ENCODE data around the gene GRK4. TPM values are rescaled to one million over a fixed set of nuclear protein-coding genes. Genes with fewer than 3 reads are reported as not detected.

GRK4 gene
- total RNA-seq, 1 donor from 2014 or later = 6.7 TPM

- Mint-ChIP-seq H3K27ac (ENCODE audit: unreplicated experiment) (peak overlapping the region; percentile 92), H3K27me3 (ENCODE audit: low read depth, unreplicated experiment) (no peaks in the 10 kb centered on the region), H3K36me3 (ENCODE audit: low read depth, unreplicated experiment) (peaks cover 35% of the 10 kb centered on the region), H3K4me1 (ENCODE audit: low read depth, unreplicated experiment) (peaks cover 14% of the 10 kb centered on the region), H3K4me3 (ENCODE audit: unreplicated experiment) (peak overlapping the region; percentile 20), H3K9me3 (ENCODE audit: unreplicated experiment) (peaks cover 1% of the 10 kb centered on the region)
- peaks cover 20% of the 10 kb centered on the region for H4K20me1 ChIP-seq (ENCODE audit: insufficient read depth, low read length)
- no peak overlapping the region for H2AFZ ChIP-seq (ENCODE audit: low read depth, low read length)
- H3K9ac ChIP-seq (ENCODE audit: low read length) = peak overlapping the region; percentile 25
- FAIRE-seq = no peak
- H3K27me3 ChIP-seq (ENCODE audit: insufficient read depth, low read length) = no peaks in the 10 kb centered on the region
- no peaks in the 10 kb centered on the region for H3K9me3 ChIP-seq (ENCODE audit: insufficient read depth, low read depth, low read length)
- peaks cover 68% of the 10 kb centered on the region for H3K79me2 ChIP-seq (ENCODE audit: insufficient read depth, low read length)
- peaks cover 11% of the 10 kb centered on the region for H3K4me1 ChIP-seq (ENCODE audit: insufficient read depth, low read length)
- peaks cover 10% of the 10 kb centered on the region for H3K36me3 ChIP-seq (ENCODE audit: insufficient read depth, low read length)
- peak; percentile 51 for DNase-seq (ENCODE audit: low read depth)
- TF ChIP-seq, protein P1, sequence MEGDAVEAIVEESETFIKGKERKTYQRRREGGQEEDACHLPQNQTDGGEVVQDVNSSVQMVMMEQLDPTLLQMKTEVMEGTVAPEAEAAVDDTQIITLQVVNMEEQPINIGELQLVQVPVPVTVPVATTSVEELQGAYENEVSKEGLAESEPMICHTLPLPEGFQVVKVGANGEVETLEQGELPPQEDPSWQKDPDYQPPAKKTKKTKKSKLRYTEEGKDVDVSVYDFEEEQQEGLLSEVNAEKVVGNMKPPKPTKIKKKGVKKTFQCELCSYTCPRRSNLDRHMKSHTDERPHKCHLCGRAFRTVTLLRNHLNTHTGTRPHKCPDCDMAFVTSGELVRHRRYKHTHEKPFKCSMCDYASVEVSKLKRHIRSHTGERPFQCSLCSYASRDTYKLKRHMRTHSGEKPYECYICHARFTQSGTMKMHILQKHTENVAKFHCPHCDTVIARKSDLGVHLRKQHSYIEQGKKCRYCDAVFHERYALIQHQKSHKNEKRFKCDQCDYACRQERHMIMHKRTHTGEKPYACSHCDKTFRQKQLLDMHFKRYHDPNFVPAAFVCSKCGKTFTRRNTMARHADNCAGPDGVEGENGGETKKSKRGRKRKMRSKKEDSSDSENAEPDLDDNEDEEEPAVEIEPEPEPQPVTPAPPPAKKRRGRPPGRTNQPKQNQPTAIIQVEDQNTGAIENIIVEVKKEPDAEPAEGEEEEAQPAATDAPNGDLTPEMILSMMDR (IDR thresholded peaks at IDR 0.05; ENCODE audit: insufficient read depth, low read depth, low read length) = no peak
- TF ChIP-seq EZH2 (IDR thresholded peaks at IDR 0.05; ENCODE audit: insufficient read depth, low read length) = no peak
- H3K4me3 ChIP-seq (ENCODE audit: insufficient read depth, low read depth, low read length) = no peak overlapping the region
- peak overlapping the region; percentile 55 for H3K27ac ChIP-seq (ENCODE audit: low read depth, low read length)
- peak overlapping the region; percentile 67 for H3K4me2 ChIP-seq (ENCODE audit: low read length)
Measured at GRCh38 chr4:2923141-2923551, 40.2 kb upstream of the GRK4 start.

- H3K79me2 ChIP-seq (ENCODE audit: insufficient read depth, low read length) = peaks cover 64% of the 10 kb centered on the region
- H2AFZ ChIP-seq (ENCODE audit: low read depth, low read length) = no peak overlapping the region
- no peak overlapping the region for H3K4me3 Mint-ChIP-seq (ENCODE audit: unreplicated experiment)
- H3K4me1 ChIP-seq (ENCODE audit: insufficient read depth, low read length) = peaks cover 11% of the 10 kb centered on the region
- DNase-seq (ENCODE audit: low read depth) (no peak), FAIRE-seq (no peak)
- H3K27ac Mint-ChIP-seq (ENCODE audit: unreplicated experiment) = peak overlapping the region; percentile 92
- no peaks in the 10 kb centered on the region for H3K9me3 ChIP-seq (ENCODE audit: insufficient read depth, low read depth, low read length)
- no peak overlapping the region for H3K9ac ChIP-seq (ENCODE audit: low read length)
- H3K4me2 ChIP-seq (ENCODE audit: low read length) = no peak overlapping the region
- no peaks in the 10 kb centered on the region for H3K27me3 ChIP-seq (ENCODE audit: insufficient read depth, low read length)
- TF ChIP-seq, protein P1 (IDR thresholded peaks at IDR 0.05; ENCODE audit: insufficient read depth, low read depth, low read length) = no peak
- no peak for TF ChIP-seq EZH2 (IDR thresholded peaks at IDR 0.05; ENCODE audit: insufficient read depth, low read length)
- H3K36me3 Mint-ChIP-seq (ENCODE audit: low read depth, unreplicated experiment) = peaks cover 33% of the 10 kb centered on the region
- H3K27ac ChIP-seq (ENCODE audit: low read depth, low read length) = no peak overlapping the region
- no peak overlapping the region for H3K4me3 ChIP-seq (ENCODE audit: insufficient read depth, low read depth, low read length)
- H3K36me3 ChIP-seq (ENCODE audit: insufficient read depth, low read length) = peaks cover 12% of the 10 kb centered on the region
- H3K27me3 Mint-ChIP-seq (ENCODE audit: low read depth, unreplicated experiment) = no peaks in the 10 kb centered on the region
- H4K20me1 ChIP-seq (ENCODE audit: insufficient read depth, low read length) = peaks cover 26% of the 10 kb centered on the region
- peaks cover 14% of the 10 kb centered on the region for H3K4me1 Mint-ChIP-seq (ENCODE audit: low read depth, unreplicated experiment)
- H3K9me3 Mint-ChIP-seq (ENCODE audit: unreplicated experiment) = peaks cover 1% of the 10 kb centered on the region
Measured at GRCh38 chr4:2923668-2924173, 39.6 kb upstream of the GRK4 start.

GRCh38 chr4:2924286-2924685 lies 39.1 kb upstream of the GRK4 start:
- Histone ChIP-seq H3K36me3 (ENCODE audit: insufficient read depth, low read length) (peaks cover 18% of the 10 kb centered on the region), H2AFZ (ENCODE audit: low read depth, low read length) (no peak overlapping the region), H3K27ac (ENCODE audit: low read depth, low read length) (no peak overlapping the region), H3K79me2 (ENCODE audit: insufficient read depth, low read length) (peaks cover 60% of the 10 kb centered on the region), H3K9me3 (ENCODE audit: insufficient read depth, low read depth, low read length) (no peaks in the 10 kb centered on the region), H3K4me2 (ENCODE audit: low read length) (no peak overlapping the region), H3K4me3 (ENCODE audit: insufficient read depth, low read depth, low read length) (no peak overlapping the region), H3K9ac (ENCODE audit: low read length) (no peak overlapping the region), H4K20me1 (ENCODE audit: insufficient read depth, low read length) (peaks cover 32% of the 10 kb centered on the region), H3K4me1 (ENCODE audit: insufficient read depth, low read length) (peaks cover 11% of the 10 kb centered on the region), H3K27me3 (ENCODE audit: insufficient read depth, low read length) (no peaks in the 10 kb centered on the region)
- FAIRE-seq = no peak
- no peak for DNase-seq (ENCODE audit: low read depth)
- peaks cover 33% of the 10 kb centered on the region for H3K36me3 Mint-ChIP-seq (ENCODE audit: low read depth, unreplicated experiment)
- H3K27me3 Mint-ChIP-seq (ENCODE audit: low read depth, unreplicated experiment) = no peaks in the 10 kb centered on the region
- H3K4me1 Mint-ChIP-seq (ENCODE audit: low read depth, unreplicated experiment) = peaks cover 14% of the 10 kb centered on the region
- H3K9me3 Mint-ChIP-seq (ENCODE audit: unreplicated experiment) = peaks cover 1% of the 10 kb centered on the region
- no peak overlapping the region for H3K4me3 Mint-ChIP-seq (ENCODE audit: unreplicated experiment)
- TF ChIP-seq, protein P1 (IDR thresholded peaks at IDR 0.05; ENCODE audit: insufficient read depth, low read depth, low read length) = no peak
- no peak for TF ChIP-seq EZH2 (IDR thresholded peaks at IDR 0.05; ENCODE audit: insufficient read depth, low read length)
- H3K27ac Mint-ChIP-seq (ENCODE audit: unreplicated experiment) = no peak overlapping the region
